Endothelial cell of umbilical vein (primary cell): ENCODE data around the gene RPL15. TPM values are rescaled to one million over a fixed set of nuclear protein-coding genes. Genes with fewer than 3 reads are reported as not detected.

Experiments
- BruUV-seq: library from RNA; stranded (reverse); fragments of 400-500 nt; replicated peaks from 2 replicates; lab custom pipeline; 2021; lab: Mats Ljungman, UMichigan
- CTCF ChIA-PET: fragments of 300-600, 350-600 bp; sonication (Branson Sonifier 250); formaldehyde crosslinking; loops from one replicate; lab custom pipeline; 2021; ENCODE audit warnings: antibody characterized with exemption, inconsistent platforms; lab: Charles Lee
- POLR2A ChIA-PET: fragments of 300-600, 350-600 bp; sonication (Branson Sonifier 250); formaldehyde crosslinking; loops from one replicate; lab custom pipeline; 2021; ENCODE audit warnings: antibody characterized with exemption, inconsistent platforms; lab: Charles Lee
- DNase-seq: peaks from one replicate; pipeline ENCODE4 v3.0.0-alpha.2; 2011; ENCODE audit warnings: low read depth, low spot score
- FAIRE-seq: peaks from 2 replicates; lab custom pipeline; 2011; peaks lifted over from hg19 to GRCh38; lab: Jason Lieb, UNC
- H2AFZ ChIP-seq: 2 replicates; pipeline ENCODE4 v1.6.0; 2012; ENCODE audit warnings: low read depth, low read length, control low read depth, inconsistent platforms
- H3K27ac ChIP-seq: 2 replicates; pipeline ENCODE4 v1.5.1; 2011; ENCODE audit warnings: low read depth, mild to moderate bottlenecking, control low read depth, low read length, moderate library complexity; ENCODE audit not compliant: insufficient read depth
- H3K27me3 ChIP-seq, 2 experiments: 2 replicates each; pipeline versions ENCODE4 v1.6.0 to v1.6.1; 2011; ENCODE audit warnings: low read length in 2 of 2, mixed read lengths in 1 of 2; ENCODE audit not compliant: control insufficient read depth in 2 of 2, insufficient read depth in 2 of 2
- H3K36me3 ChIP-seq, 2 experiments: 2 replicates in 1 of 2; 3 replicates in 1 of 2; pipeline ENCODE4 v1.5.1; 2011; ENCODE audit warnings: low read length in 2 of 2, mild to moderate bottlenecking in 1 of 2, moderate library complexity in 1 of 2; ENCODE audit not compliant: control insufficient read depth in 2 of 2, insufficient read depth in 2 of 2; ENCODE audit errors: extremely low read depth in 1 of 2
- H3K4me1 ChIP-seq: 3 replicates; pipeline ENCODE4 v1.5.1; 2011; ENCODE audit warnings: mild to moderate bottlenecking, low read length; ENCODE audit not compliant: control insufficient read depth, insufficient read depth; ENCODE audit errors: extremely low read depth
- H3K4me2 ChIP-seq: 2 replicates; pipeline ENCODE4 v1.6.1; 2011; ENCODE audit warnings: low read length, control low read depth, mixed read lengths; ENCODE audit not compliant: insufficient read depth
- H3K4me3 ChIP-seq, 3 experiments: fragments of 200-600 bp in 1 of 3; sonication (generic), shearing (Covaris generic) in 1 of 3; replicated peaks in 1 of 3; 2 replicates each; pipeline ENCODE4 v1.5.1; 2011 to 2016; ENCODE audit warnings: control low read depth in 3 of 3, low read length in 3 of 3, mild to moderate bottlenecking in 2 of 3, inconsistent platforms in 1 of 3, low read depth in 1 of 3, moderate library complexity in 1 of 3; ENCODE audit not compliant: insufficient read depth in 1 of 3
- H3K79me2 ChIP-seq: 2 replicates; pipeline ENCODE4 v1.6.0; 2012; ENCODE audit warnings: low read length, inconsistent platforms; ENCODE audit not compliant: control insufficient read depth, insufficient read depth
- H3K9ac ChIP-seq: replicated peaks from 2 replicates; pipeline ENCODE3; 2011; ENCODE audit warnings: low read length, control low read depth; ENCODE audit not compliant: insufficient read depth; ENCODE audit errors: extremely low read depth
- H3K9me1 ChIP-seq: replicated peaks from 3 replicates; pipeline ENCODE4 v1.6.0; 2011; ENCODE audit warnings: mild to moderate bottlenecking, low read length; ENCODE audit not compliant: control insufficient read depth, insufficient read depth; ENCODE audit errors: extremely low read depth
- H3K9me3 ChIP-seq: replicated peaks from 2 replicates; pipeline ENCODE4 v1.5.1; 2012; ENCODE audit warnings: low read length, inconsistent platforms; ENCODE audit not compliant: control insufficient read depth, insufficient read depth
- H4K20me1 ChIP-seq: replicated peaks from 2 replicates; pipeline ENCODE3; 2011; ENCODE audit warnings: mild to moderate bottlenecking, low read length; ENCODE audit not compliant: control insufficient read depth, insufficient read depth; ENCODE audit errors: extremely low read depth
- EZH2 ChIP-seq: IDR thresholded peaks from 2 replicates; pipeline ENCODE4 v1.6.1; 2012; ENCODE audit warnings: borderline replicate concordance, low read depth, mild to moderate bottlenecking, moderate library complexity, low read length, inconsistent platforms; ENCODE audit not compliant: severe bottlenecking
- FOS ChIP-seq: IDR thresholded peaks from 2 replicates; pipeline ENCODE4 v1.6.1; 2011; ENCODE audit warnings: mild to moderate bottlenecking, low read length, moderate library complexity, borderline replicate concordance; ENCODE audit not compliant: insufficient read depth
- GATA2 ChIP-seq: IDR thresholded peaks from 2 replicates; pipeline ENCODE4 v1.7.0; 2011; ENCODE audit warnings: low read depth, mild to moderate bottlenecking, moderate library complexity, mixed read lengths, low read length; ENCODE audit not compliant: insufficient read length, insufficient read depth
- JUN ChIP-seq: IDR thresholded peaks from 2 replicates; pipeline ENCODE4 v1.6.1; 2011; ENCODE audit warnings: borderline replicate concordance, low read depth; ENCODE audit not compliant: insufficient read length, insufficient read depth
- MYC ChIP-seq: IDR thresholded peaks from one replicate; pipeline ENCODE4 v1.6.1; 2011; ENCODE audit warnings: mild to moderate bottlenecking, low read depth, low read length
- POLR2A ChIP-seq: IDR thresholded peaks from 2 replicates; pipeline ENCODE4 v1.6.1; 2012; ENCODE audit warnings: low read depth, mild to moderate bottlenecking, control low read depth, low read length
- POLR2AphosphoS5 ChIP-seq: IDR thresholded peaks from 2 replicates; pipeline ENCODE4 v1.6.1; 2012; ENCODE audit warnings: low read depth, mild to moderate bottlenecking, control low read depth, low read length, moderate library complexity; ENCODE audit not compliant: insufficient read depth
- dilution Hi-C: fragments of 300-500 bp; cut with MboI; formaldehyde crosslinking; loops from one replicate; pipeline ENCODE4 v1.15.0; 2019; ENCODE audit warnings: low sequenced_read_pairs; ENCODE audit not compliant: extremely low pct_ligation_motif_present
- intact Hi-C: fragments of 100-400 bp; cut with micrococcal nuclease; formaldehyde crosslinking; loops from one replicate; pipeline ENCODE4 v1.10.0; 2022
- polyA plus RNA-seq, 4 experiments: library from polyadenylated mRNA; depleted of rRNA in 3 of 4; stranded (reverse) in 3 of 4; unstranded in 1 of 4; fragments of >200 nt; gene quantifications; 2 replicates each; pipeline versions ENCODE4 v1.2.1 to v1.2.3, GENCODE V29; 2011 to 2012; ENCODE audit warnings: missing spikeins in 1 of 4
- total RNA-seq: library from RNA; stranded (reverse); gene quantifications from 2 replicates; pipeline ENCODE4 v1.2.3, GENCODE V29; 2021
- TF ChIP-seq, protein P1 (sequence below), 2 donors: IDR thresholded peaks; 1 replicate in 1 of 2; 2 replicates in 1 of 2; pipeline ENCODE4 v1.5.1; 2011; ENCODE audit warnings: low read length in 2 of 2, mild to moderate bottlenecking in 2 of 2, moderate library complexity in 2 of 2, control low read depth in 1 of 2, inconsistent platforms in 1 of 2, low read depth in 1 of 2; ENCODE audit not compliant: insufficient read depth in 1 of 2; ENCODE audit errors: extremely low read depth in 1 of 2
- TF ChIP-seq, protein P2 (sequence below): IDR thresholded peaks from 2 replicates; pipeline ENCODE4 v1.6.1; 2011; ENCODE audit not compliant: insufficient read depth, insufficient read length

The RPL15 gene
- total and polyA plus RNA-seq, 2 donors (not counting 3 experiments of a cell fraction or from before 2014, with no cell fraction given) = 1,901 to 5,777 TPM

DNA sequence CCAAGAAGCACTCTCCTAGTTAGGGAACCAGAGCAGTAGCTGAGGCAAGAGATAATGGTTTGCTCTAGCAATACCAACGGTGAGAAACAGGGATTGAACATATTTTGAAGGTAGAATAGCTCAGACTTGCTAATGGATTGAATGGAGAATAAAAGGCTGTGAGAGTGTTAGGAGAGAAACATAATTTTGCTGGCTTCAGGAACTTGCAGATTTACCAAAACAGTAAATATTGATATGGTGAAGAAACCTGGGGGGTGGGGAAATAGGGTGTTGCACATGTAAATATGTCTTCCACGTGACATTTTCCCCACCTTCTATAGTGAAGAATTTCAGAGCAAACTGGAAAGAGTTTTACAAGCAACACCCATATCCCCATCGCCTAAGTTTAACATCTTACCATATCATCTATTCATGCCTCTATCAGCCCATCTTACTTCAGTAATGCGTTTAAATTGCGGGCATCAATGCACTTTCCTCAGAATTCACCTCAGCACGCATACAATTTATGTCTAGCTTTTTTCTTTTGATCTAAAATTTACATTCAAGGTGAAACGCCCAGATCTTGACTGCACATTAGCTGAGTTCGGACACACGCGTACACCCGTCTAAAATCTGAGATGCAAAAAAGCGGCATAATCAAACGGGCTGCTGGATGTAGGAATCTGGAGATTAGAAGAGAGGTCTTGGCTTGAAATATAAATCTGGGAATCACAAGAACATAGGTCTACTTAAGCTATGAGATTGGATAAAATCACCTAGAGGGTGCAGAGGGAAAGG is 27.3 kb downstream of the RPL15 start:
- intact Hi-C loops = loop anchor here (2.0 kb wide), 3 partner anchors 55 to 203 kb away; no protein-coding TSS in a partner anchor
- DNase-seq = no peak
- Histone ChIP-seq H3K36me3 (no peaks in the 10 kb centered on the region), H4K20me1 (no peaks in the 10 kb centered on the region), H3K9me1 (no peaks in the 10 kb centered on the region), H3K9ac (peak overlapping the region; percentile 81), H2AFZ (peak overlapping the region; percentile 36), H3K79me2 (peaks cover 6% of the 10 kb centered on the region), H3K4me3 (peak overlapping the region in 2 of 3 experiments; percentile 59 to 92), H3K4me1 (peaks cover 17% of the 10 kb centered on the region), H3K4me2 (peak overlapping the region; percentile 87), H3K9me3 (no peaks in the 10 kb centered on the region), H3K27me3 (peaks cover 3 to 10% of the 10 kb centered on the region in 2 experiments), H3K27ac (no peak overlapping the region)
- TF ChIP-seq JUN (no peak), FOS (no peak), MYC (no peak), GATA2 (no peak), EZH2 (no peak), POLR2A (no peak), POLR2AphosphoS5 (no peak)
- TF ChIP-seq, protein P1, sequence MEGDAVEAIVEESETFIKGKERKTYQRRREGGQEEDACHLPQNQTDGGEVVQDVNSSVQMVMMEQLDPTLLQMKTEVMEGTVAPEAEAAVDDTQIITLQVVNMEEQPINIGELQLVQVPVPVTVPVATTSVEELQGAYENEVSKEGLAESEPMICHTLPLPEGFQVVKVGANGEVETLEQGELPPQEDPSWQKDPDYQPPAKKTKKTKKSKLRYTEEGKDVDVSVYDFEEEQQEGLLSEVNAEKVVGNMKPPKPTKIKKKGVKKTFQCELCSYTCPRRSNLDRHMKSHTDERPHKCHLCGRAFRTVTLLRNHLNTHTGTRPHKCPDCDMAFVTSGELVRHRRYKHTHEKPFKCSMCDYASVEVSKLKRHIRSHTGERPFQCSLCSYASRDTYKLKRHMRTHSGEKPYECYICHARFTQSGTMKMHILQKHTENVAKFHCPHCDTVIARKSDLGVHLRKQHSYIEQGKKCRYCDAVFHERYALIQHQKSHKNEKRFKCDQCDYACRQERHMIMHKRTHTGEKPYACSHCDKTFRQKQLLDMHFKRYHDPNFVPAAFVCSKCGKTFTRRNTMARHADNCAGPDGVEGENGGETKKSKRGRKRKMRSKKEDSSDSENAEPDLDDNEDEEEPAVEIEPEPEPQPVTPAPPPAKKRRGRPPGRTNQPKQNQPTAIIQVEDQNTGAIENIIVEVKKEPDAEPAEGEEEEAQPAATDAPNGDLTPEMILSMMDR (IDR thresholded peaks at IDR 0.05; ENCODE audit: extremely low read depth in 1 of 2, insufficient read depth in 1 of 2, low read depth in 1 of 2, low read length in 2 of 2) = no peak
- TF ChIP-seq, protein P2, sequence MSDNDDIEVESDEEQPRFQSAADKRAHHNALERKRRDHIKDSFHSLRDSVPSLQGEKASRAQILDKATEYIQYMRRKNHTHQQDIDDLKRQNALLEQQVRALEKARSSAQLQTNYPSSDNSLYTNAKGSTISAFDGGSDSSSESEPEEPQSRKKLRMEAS = no peak
- dilution Hi-C loops = no loop called here
- POLR2A ChIA-PET = interaction anchor here (0.5 to 2.2 kb wide), 3 partner anchors 23 to 38 kb away, joined by 4 to 8 read pairs (median 4); partner anchors contain the start of genes NKIRAS1 and RPL15
- TSS peak; percentile 20 for BruUV-seq
- no peak for FAIRE-seq
- CTCF ChIA-PET = interaction anchor here (1.1 to 1.4 kb wide), 2 partner anchors 20 to 56 kb away, joined by 3 to 4 read pairs; no protein-coding TSS in a partner anchor
